Activated naive CD4-positive, alpha-beta T cell treated with anti-CD3 and anti-CD28 coated beads, Interleukin-2, amount 50 U/mL, for 16 hours (primary cell): ENCODE results near the gene ARHGAP8.
"Not testable (repeated sequence)": the region's sequence is repeated elsewhere in the genome, so short reads cannot be mapped to it uniquely, and the experiment has no call there.

Source experiments
- DNase-seq: peaks from one replicate; pipeline ENCODE4 v3.0.0-alpha.2; 2020

The ARHGAP8 gene

DNA sequence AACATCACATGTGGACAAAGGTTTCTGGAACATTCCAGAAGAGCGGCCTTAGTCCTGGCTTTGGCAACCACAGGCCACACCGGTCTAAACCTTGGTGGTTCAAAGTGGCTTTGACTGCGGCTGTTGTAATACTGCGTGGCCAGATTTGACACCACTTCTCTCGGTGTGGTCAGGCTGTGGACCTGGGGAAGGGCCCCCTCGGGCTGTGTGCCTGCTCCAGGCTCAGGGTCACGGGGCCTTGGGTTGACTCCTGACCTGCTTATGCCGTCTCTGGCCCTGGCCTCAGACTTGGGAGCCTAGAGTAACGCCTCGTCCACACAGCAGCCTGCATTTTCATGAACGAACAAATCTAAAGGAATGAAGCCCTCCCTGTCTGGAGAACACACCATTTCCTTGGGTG, 139.4 kb downstream of the ARHGAP8 start:
- DNase-seq: no peak

DNA sequence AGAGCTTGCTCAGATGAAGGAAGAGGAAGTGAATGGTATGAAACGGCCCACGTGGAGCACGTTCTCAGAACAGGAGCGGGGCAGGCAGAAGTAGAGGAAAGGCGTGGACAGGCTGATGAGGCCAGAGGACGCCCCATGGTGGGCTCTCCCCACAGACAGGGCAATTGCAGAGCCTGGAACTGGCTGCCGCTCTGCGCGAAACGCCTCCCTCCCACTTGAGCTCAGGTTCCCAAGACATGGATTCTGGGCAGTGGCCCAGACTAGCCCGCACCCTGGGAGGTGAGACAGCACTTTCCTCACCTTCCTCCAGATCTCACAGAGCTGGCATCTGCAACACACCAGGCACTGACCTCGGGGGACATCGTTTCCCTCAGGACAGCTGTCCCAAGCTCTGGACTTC, 139.9 kb downstream of the ARHGAP8 start:
- no peak for DNase-seq

DNA sequence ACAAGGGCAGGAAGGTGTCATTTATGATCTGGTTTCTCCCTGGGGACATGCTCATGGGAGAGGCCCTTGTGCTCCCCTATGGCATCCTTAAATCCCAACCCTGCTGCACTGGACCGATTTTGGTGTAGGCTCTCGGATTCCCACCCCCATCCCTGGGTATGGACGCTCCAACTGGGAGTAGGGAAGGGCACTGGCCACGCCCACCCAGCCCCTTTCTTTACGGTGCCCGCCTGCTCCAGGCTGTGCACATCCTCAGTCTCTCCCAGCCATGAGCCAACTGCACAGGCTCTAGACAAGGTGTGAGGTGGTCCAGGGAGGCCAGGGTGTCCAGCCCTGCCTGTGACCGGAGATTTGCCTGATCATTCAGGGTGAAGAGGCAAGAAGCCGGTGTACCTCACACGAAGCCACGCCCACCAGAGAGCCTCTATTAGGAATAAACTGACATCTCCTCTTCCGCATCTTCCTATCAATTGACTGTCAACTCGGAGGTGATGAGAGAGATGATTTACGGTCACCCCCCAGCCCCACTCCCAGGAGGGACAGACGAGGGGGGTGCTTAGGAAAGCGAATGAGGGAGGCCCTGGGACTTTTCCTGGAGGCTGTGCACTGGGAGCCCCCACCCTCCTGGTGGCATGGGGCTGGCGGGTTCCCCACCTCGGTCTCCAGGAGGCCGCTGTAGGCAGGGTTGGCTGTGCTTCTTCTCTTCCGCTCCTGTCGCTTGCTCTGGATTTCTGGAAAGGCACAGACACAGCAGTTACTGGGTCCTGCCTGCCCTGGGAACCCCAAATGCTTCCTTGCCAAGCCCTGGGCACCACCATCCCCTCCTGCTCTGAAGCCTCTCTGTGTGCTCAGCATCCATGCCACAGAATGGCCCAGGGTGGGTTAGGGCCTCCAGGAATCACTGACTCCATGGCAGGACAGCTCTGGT, 140.7 kb downstream of the ARHGAP8 start:
- DNase-seq: no peak

DNA sequence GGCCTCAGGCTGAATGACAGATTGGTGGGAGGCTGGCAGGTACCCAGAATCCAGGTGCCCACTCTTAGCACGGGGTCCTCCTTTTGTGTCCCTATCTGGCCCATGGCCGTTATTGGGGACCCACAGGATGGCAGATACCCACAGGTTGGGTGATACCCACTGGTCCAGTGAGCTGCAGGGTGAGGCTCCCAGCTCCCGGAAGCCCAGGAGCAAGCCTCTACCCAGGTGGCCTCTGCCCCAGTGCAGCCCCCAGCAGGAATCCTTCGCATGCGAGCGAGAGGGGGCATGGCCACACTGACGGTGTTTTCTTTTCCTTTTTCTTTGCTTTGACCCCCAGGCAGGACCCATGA, 141.3 kb downstream of the ARHGAP8 start:
- DNase-seq: no peak

DNA sequence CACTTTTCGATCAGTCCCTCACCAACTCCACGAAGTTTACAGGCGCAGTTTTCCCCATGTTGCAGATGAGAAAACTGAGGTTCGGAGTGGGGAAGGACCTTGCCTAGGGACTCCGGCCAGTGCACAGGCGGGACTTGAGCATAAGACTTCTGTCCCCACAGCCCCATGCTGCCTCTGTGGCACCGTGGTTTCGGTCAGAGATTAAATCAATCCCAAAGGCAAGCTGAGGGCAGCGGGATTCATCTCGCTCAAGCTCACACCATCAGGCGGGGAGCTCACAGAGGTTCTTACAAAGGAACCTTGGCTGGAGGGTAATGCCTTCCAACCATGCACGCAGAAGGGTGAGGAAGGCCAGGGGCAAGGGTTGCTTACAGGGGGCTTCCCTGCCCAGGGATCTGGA, 141.9 kb downstream of the ARHGAP8 start:
- DNase-seq: no peak

DNA sequence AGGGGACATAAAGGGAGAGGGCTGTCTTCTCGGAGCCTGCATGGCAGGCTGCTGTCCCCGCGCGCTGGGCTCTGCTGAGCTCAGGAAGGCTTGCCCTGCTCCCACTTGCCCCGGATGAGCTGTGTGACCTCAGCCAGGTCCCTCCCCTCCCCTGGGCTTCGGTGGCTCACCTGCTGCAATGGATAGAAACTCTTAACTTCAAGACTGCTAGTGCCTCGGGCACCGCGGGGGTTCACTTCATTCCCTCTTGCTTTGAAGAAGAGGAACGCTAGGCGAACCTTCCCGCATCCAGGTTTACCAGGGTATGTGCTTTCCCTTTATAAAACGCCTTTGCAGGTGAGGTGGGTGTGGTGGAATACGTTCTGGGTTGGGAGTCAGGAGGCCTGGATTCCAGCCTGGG, 142.4 kb downstream of the ARHGAP8 start:
- no peak for DNase-seq

DNA sequence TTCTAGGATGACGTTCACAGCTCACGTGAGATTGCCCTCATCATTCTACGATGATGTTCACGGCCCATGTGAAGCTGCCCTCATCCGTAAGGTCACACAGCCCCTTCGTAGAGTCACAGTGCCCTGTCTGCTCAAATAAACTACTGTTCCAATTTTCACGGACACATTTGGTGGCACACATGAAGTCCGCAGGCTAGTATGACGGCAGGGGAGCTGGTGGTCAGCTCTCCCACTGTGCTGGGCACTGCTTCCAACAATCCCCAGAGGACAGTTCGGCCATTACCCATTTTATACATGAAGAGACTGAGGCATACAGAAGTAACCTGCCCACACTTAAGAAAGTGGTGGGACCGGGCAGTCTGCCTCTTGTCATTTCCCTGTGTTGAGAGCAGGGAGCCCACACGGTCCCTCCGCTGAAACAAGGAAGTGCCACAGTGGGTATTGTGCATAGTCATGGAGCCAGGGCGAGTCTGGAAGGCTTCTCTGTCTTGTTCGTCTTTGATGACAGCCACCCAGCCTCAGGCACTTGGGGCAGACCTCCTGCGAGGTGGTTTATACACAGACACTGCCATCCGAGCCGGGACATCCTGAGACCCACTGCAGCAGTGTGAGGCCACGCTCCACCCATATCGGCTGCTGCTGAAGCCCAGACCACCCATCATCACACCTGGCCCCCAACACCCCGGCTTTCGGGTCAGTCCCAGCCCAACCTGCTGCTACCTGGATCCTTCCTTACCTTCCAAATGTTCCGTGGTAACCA, 143.1 kb downstream of the ARHGAP8 start:
- no peak for DNase-seq

DNA sequence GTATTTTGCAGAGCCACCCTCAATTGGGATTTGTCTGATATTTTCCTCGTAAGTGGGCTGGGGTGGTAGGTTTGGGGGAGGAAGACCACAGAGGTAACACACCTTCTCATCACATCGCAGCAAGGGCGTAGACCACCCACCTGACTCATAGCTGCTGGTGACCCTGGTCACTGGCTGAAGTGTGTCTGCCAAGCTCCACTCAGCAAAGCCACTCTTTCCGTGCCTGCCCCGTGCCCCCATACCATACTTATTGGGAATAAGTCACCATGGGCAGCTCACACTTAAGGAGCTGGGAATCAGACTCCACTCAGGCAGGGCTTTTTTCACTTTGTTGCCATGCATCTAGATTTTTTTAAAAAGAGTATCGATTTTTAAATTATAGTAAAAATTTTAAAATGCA, 145.9 kb downstream of the ARHGAP8 start:
- no peak for DNase-seq

DNA sequence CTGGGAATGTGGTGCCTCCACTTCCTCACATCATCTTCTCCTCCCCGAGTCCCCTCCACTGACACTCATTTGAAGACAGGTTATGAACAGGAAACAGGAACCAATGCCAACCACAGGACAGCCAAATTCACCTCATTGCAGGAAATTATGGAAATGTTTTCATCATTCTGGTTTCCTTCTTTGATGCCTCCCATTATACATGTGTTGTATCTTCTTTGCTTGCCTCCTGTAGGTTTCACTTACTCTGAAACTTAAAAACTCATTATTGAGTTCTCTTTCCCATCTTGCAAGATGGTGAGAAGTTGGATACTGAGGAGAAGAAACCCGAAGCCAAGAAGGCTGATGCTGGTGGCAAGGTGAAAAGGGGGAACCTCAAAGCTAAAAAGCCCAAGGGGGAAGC, 148.9 kb downstream of the ARHGAP8 start:
- no peak for DNase-seq

DNA sequence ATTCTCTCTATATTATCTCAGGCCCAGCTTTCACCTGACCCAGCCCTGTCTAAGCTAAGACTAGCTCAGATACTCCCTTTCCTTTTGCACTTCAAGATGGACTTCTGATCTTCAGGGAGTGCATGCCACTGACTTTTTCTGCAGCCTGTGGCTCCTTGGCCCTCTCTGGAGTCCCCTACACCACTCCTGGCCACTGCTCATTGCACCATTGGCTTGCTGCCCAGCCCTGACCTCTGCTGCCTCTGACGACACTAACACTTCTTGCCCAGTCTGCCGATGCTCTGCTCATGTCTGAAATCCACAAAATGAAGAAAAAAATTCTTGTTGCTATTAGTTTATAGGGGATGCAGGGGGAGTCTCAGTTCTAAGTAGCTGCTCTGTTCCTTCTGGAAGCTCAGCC, 150.8 kb downstream of the ARHGAP8 start:
- DNase-seq: not testable (repeated sequence)

DNA sequence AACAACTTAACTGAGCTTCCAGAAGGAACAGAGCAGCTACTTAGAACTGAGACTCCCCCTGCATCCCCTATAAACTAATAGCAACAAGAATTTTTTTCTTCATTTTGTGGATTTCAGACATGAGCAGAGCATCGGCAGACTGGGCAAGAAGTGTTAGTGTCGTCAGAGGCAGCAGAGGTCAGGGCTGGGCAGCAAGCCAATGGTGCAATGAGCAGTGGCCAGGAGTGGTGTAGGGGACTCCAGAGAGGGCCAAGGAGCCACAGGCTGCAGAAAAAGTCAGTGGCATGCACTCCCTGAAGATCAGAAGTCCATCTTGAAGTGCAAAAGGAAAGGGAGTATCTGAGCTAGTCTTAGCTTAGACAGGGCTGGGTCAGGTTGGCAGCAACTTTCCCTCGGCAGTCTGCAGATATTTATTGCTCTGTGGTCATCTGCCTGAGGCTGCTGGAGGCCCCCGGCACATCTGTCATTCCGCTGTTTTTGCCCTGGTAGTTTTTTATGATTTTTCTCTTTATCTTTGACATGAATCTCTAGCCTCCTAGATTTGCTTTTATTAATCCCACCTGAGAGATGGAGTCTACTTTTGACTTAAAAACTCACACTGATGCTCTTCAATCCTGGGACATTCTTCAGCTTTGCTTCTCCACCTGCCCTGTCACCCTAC, 152.2 kb downstream of the ARHGAP8 start:
- DNase-seq: not testable (repeated sequence)

DNA sequence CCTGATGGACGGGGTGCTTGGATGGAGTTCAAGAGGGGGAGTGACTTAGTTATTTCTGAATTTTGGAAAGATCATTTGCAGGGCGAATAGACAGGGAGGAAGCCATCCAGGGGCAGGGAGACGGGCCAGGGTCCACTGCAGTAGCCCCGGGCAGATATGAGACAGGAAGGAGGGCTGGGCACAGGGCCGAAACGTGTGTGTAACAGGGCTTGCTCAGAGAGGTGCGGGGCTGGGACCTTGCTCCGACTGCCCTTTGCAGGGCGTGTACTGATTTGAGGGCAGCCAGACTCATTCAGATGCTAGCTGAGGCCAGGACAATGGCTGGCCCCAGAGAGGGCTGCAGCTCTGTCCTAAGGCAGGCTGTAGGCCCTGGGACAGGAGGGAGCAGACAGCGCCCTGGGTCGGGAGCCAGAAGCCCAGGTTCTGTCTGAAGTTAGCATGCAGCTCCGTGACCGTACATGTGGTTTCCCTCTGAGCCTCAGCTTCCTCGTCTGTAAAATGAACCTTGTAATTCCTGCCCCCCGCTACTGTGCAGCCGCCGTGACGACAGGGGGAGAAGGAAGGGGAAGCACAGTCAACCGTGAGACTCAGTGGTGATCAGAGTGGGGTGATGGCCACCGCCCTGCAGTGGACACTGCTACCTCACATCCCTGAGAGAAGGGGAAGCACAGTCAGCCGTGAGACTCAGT, 154.0 kb downstream of the ARHGAP8 start:
- DNase-seq: no peak

DNA sequence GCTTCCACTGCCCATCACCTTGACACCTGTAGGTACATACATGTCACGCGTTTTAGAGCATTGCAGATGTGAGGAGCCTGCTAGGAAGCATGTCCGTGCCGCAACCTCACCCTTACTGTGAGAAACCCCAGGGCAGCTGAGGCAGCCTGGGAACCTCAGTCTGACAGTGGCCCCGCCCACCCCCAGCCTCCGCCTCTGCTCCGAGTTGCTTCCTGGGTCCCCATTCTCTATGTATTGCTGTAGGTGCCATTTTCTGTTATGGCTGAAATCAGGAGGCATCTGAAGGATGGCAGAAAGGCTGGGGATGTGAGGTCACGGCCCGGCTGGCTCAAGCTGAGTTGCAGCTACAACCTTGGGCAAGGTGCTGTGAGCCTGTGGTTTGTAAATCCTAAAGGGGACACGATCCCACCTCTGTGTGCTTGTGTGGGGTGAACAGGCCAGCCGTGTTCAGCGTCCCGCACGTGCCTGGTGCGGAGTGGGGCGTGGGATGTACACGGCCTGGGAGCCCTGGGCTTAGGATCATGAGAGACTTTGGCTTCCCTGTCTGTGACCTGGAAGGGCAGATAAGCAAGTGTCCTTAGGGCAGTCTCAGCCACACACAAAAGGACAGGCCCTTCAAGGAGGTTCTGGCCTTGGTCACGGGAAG, 154.7 kb downstream of the ARHGAP8 start:
- no peak for DNase-seq

DNA sequence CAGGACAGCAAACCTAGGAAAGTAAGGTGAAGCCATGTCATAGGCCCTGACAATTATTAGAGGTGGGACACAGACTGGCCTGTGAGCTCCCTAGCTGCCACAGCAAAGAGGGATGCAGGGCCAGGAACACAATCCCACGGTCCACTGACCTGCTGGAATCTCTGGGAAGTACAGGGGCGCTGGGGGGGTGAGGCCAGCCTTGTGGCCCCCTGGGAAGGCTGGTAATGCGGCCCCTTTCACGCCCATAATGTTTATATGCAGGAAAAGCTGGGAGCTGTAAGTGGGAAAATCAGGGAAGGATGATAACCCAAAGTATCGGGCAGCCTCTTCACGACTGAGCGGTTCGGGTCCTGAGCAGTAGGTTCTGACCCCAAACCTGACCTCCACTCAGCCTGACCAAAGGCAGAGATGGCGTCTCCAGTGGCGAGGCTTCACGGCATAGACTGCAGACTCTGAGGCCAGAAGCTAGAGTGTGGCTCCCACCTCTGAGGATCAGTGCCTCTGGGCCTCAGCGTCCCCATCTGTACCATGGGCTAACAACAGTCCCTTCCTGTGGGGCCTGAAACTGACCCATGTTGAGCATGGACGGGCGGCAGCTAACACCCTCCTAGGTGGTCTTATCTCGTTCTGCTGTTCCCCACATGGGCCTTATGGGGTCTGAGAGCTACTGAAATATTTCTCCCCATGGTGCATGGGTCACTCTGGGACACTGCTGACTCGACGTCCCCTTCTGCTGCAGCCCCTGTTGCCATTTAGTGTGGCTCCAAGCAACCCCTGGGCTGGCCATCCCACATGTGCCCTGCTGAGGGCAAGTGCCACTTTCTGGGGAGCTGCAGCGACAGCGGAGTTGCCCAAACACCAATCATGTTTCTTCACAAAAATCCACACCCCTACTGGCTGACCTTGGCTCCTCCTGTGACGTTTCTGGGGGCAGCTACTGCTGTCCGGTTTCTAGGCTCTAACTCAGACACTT, 155.7 kb downstream of the ARHGAP8 start:
- DNase-seq: no peak

DNA sequence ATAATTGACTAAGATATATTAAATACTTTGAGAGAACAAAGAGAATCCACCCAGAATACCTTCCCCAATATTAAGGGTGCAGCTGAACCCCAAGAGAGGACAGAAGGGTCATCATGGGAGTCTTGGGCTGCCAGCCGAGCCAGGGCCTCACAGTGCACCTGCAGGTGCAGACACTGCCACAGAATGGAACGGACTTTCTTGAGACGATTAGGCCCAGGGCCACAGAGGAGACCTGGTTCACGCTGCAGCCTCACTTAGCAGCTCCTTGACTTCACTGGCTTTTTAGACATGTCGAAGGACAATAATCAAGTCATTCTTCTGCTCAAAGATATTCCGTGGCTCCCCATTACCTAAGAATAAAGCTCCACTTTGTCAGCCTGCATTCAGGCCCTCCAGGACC, 156.9 kb downstream of the ARHGAP8 start:
- no peak for DNase-seq
